BE2C (cell line): ENCODE results near the gene DPAGT1.

Experiments used
- DNase-seq: peaks from one replicate; pipeline ENCODE4 v3.0.0-alpha.2; 2020
- H3K27me3 ChIP-seq: fragments of 250-450 bp; sonication (Bioruptor Pico); 2 replicates; pipeline ENCODE4 v1.5.1; 2020; ENCODE audit warnings: mild to moderate bottlenecking
- H3K36me3 ChIP-seq: fragments of 250-450 bp; sonication (Bioruptor Pico); 2 replicates; pipeline ENCODE4 v1.5.1; 2020; ENCODE audit warnings: mild to moderate bottlenecking
- H3K4me1 ChIP-seq: fragments of 250-450 bp; sonication (Bioruptor Pico); 2 replicates; pipeline ENCODE4 v1.5.1; 2020
- H3K4me3 ChIP-seq: 2 replicates; pipeline ENCODE4 v1.5.1; 2011; ENCODE audit warnings: low read depth, low read length
- H3K9me3 ChIP-seq: fragments of 250-450 bp; sonication (Bioruptor Pico); 2 replicates; pipeline ENCODE4 v1.5.1; 2020
- TF ChIP-seq, protein P1 (sequence below): IDR thresholded peaks from 2 replicates; pipeline ENCODE4 v1.5.1; 2012; ENCODE audit warnings: mild to moderate bottlenecking, low read depth, low read length

DPAGT1 gene

DNA sequence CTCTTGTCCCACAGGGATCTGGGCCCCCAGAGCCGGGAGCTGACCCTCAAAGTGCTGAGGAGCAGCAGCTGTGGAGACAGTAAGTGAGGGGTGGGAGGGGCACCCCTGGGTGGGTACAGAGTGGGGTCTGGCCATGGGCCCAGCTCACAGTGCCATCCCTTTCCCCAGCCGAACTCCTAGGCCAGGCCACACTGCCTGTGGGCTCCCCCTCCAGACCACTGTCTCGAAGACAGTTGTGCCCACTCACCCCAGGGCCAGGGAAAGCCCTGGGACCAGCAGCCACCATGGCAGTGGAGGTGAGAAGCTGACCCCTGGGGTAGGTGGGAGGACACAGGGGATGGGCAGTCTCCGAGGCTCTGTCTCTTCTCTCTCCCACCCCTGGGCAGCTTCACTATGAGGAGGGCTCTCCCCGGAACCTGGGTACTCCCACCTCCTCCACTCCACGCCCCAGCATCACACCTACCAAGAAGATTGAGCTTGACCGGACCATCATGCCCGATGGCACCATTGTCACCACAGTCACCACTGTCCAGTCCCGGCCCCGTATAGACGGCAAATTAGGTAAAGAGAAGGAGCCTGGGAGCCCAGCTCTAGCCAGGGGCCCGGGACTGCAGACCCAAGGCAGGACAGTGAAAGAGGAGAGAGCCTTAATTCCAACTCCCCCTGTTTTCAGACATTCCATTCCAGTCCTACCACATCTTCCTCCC is 10.8 kb upstream of the DPAGT1 start:
- TF ChIP-seq, protein P1, sequence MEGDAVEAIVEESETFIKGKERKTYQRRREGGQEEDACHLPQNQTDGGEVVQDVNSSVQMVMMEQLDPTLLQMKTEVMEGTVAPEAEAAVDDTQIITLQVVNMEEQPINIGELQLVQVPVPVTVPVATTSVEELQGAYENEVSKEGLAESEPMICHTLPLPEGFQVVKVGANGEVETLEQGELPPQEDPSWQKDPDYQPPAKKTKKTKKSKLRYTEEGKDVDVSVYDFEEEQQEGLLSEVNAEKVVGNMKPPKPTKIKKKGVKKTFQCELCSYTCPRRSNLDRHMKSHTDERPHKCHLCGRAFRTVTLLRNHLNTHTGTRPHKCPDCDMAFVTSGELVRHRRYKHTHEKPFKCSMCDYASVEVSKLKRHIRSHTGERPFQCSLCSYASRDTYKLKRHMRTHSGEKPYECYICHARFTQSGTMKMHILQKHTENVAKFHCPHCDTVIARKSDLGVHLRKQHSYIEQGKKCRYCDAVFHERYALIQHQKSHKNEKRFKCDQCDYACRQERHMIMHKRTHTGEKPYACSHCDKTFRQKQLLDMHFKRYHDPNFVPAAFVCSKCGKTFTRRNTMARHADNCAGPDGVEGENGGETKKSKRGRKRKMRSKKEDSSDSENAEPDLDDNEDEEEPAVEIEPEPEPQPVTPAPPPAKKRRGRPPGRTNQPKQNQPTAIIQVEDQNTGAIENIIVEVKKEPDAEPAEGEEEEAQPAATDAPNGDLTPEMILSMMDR = no peak
- no peak overlapping the region for H3K4me3 ChIP-seq
- peaks cover 6% of the 10 kb centered on the region; the same call in 1 of the 2 replicates for H3K4me1 ChIP-seq
- no peaks in the 10 kb centered on the region for H3K27me3 ChIP-seq
- no peaks in the 10 kb centered on the region for H3K9me3 ChIP-seq
- peaks cover 31% of the 10 kb centered on the region for H3K36me3 ChIP-seq
- DNase-seq = no peak

DNA sequence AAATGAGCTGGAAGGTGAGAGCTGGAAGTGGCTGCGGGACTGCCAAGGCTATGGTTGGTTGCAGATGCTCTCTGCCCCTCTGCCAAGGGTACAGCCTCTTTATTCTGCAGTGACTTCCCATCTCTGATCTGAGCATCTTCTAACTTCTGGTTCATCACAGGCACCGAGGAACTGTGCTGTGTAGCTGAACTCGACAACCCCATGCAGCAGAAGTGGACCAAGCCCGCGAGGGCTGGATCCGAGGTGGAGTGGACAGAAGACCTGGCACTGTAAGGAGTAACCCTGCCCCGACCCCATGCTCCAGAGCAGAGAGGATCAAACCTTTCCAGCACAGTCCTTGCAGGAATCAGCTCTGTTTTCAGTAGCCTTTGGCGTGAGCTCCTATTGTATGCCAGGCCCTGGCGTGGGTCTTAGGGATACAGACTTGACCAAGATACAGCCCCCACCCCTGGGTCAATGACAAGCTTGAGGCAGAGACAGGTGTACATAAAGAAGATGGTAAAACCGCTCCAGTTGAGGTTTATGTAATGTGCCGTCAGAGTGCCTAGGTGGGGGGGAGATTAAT is 9.8 kb upstream of the DPAGT1 start:
- Histone ChIP-seq H3K4me3 (no peak overlapping the region), H3K4me1 (peaks cover 8% of the 10 kb centered on the region), H3K27me3 (no peaks in the 10 kb centered on the region), H3K9me3 (no peaks in the 10 kb centered on the region), H3K36me3 (peaks cover 31% of the 10 kb centered on the region)
- DNase-seq = no peak
- TF ChIP-seq, protein P1 = no peak

DNA sequence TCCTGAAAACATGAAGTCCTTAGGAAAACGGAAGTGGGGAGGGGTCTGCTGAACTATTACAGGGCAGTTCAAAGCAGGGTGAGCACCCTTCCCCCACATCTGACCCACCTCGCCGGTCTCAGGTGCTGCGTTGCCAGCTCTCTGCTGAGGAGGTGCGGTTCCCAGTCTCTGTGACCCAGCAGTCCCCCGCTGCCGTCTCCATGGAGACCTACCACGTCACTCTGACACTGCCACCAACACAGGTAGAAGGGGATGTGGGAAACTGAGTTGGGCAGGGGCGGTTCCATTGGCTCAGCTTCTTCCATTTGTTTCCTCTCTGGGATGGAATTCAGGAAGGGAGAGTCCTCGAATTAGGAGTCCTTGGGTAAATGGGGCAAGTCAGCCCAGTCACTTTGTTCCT is 8.8 kb upstream of the DPAGT1 start:
- Histone ChIP-seq H3K27me3 (no peaks in the 10 kb centered on the region), H3K9me3 (no peaks in the 10 kb centered on the region), H3K4me3 (no peak overlapping the region), H3K36me3 (peaks cover 29% of the 10 kb centered on the region), H3K4me1 (peaks cover 12% of the 10 kb centered on the region)
- TF ChIP-seq, protein P1 = no peak
- no peak for DNase-seq

DNA sequence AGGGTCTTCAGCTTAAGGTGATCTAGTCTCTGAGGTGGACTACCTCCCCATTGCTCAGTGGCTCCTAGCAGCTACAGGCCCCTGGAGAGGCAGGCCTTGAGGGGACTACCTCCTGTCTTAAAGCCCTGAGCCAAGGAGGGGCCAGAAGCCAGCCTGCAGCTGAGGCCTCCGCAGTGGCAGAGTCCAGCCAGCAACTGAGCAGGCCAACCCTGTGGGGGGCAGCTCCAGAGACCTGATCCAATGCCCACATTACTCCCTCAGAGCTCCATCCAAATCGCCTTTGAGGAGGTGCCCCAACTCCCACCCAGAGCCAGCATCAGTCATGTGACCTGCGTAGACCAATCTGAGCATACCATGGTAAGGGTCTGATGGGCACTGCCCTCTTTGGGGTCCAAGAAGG is 8.2 kb upstream of the DPAGT1 start:
- Histone ChIP-seq H3K9me3 (no peaks in the 10 kb centered on the region), H3K27me3 (no peaks in the 10 kb centered on the region), H3K4me3 (no peak overlapping the region), H3K4me1 (peaks cover 12% of the 10 kb centered on the region), H3K36me3 (peaks cover 26% of the 10 kb centered on the region)
- DNase-seq = no peak
- TF ChIP-seq, protein P1 = no peak

DNA sequence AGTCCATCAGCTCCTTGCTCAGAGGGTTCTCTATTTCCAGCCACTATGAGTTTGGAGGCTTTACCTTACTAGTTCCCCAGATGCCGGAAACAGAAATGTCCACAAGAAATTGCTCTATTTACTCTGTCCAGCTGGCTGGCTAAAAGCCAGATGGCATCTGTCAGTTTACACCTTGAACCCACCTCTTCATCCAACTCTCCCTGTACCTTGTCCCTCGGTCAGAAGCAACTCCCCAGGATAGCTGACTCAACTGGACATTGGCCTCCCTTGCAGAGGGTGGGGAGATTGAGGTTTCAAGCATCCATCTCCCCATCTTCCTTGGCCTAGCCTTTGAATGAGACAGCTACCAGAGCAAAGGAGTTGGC is 7.2 kb upstream of the DPAGT1 start:
- no peaks in the 10 kb centered on the region for H3K27me3 ChIP-seq
- TF ChIP-seq, protein P1 = no peak
- no peaks in the 10 kb centered on the region for H3K9me3 ChIP-seq
- peak overlapping the region; percentile 75 for H3K4me3 ChIP-seq
- peaks cover 12% of the 10 kb centered on the region for H3K4me1 ChIP-seq
- peaks cover 23% of the 10 kb centered on the region for H3K36me3 ChIP-seq
- no peak for DNase-seq

DNA sequence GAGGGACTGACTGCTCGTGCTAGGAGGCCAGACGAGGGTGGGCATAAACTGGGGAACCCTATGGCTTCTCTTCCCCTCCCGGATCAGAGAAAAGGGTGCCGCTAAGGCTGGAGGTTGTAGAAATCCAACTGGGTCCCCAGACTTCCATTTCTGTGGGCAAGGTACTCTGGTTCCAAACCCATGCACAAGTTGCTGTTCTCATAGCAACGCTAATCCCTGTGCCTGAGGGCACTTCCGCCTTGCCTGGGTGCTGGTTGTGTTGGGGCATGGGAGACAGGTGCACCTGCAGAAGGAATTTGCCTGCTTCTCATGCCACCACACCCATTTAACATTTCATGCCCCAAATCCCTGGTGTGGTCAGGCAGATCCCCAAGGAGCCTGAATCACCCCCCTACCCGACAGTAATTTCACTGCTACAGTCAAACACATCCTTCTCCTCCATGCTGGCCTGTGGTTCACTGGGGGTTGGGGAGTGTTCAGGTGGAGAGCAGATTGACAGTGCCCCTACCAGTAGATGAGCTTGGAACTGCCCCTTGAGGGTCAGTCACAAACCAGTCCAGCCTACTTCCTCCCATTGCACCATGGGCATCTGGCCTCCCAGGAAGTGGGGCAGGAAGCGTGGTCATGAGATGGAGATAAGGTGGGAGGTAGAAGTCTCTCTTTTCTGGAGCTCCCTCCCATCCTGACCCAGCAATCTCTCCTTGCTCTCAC is 6.6 kb upstream of the DPAGT1 start:
- H3K4me3 ChIP-seq = peak overlapping the region; percentile 75
- H3K4me1 ChIP-seq = peaks cover 12% of the 10 kb centered on the region
- peak; percentile 68 for DNase-seq
- no peaks in the 10 kb centered on the region for H3K9me3 ChIP-seq
- no peaks in the 10 kb centered on the region for H3K27me3 ChIP-seq
- TF ChIP-seq, protein P1 = no peak
- peaks cover 20% of the 10 kb centered on the region for H3K36me3 ChIP-seq
